OCI-LY1 (cell line): Measurements from ENCODE around the gene GRIN3B.

Source experiments
- H2AFZ ChIP-seq: fragments of 200-600 bp; sonication (generic), shearing (Covaris generic); 2 replicates; pipeline ENCODE4 v1.6.0; 2014; ENCODE audit warnings: antibody characterized with exemption, mild to moderate bottlenecking, low read length
- H3F3A ChIP-seq: fragments of 200-600 bp; sonication (generic), shearing (Covaris generic); 2 replicates; pipeline ENCODE4 v1.6.0; 2014; ENCODE audit warnings: mild to moderate bottlenecking, antibody characterized with exemption, low read length, moderate library complexity; ENCODE audit not compliant: insufficient read depth
- H3K27ac ChIP-seq: fragments of 200-600 bp; sonication (generic); 2 replicates; pipeline ENCODE4 v1.5.1; 2014; ENCODE audit warnings: low read length, mixed run types, mild to moderate bottlenecking, low read depth; ENCODE audit not compliant: poor library complexity, severe bottlenecking
- H3K27me3 ChIP-seq: fragments of 200-600 bp; sonication (generic); 2 replicates; pipeline ENCODE4 v1.6.0; 2014; ENCODE audit warnings: antibody characterized with exemption, mild to moderate bottlenecking, low read length, moderate library complexity; ENCODE audit not compliant: insufficient read depth
- H3K36me3 ChIP-seq: fragments of 200-600 bp; sonication (generic); 2 replicates; pipeline ENCODE4 v1.6.1; 2014; ENCODE audit warnings: mild to moderate bottlenecking, antibody characterized with exemption, low read length, moderate library complexity, mixed read lengths; ENCODE audit not compliant: insufficient read depth
- H3K4me1 ChIP-seq: fragments of 200-600 bp; sonication (generic); 2 replicates; pipeline ENCODE4 v1.5.1; 2014; ENCODE audit warnings: mild to moderate bottlenecking, low read length, moderate library complexity; ENCODE audit not compliant: insufficient read depth, severe bottlenecking
- H3K4me2 ChIP-seq: fragments of 200-600 bp; sonication (generic), shearing (Covaris generic); 2 replicates; pipeline ENCODE4 v1.6.1; 2014; ENCODE audit warnings: low read length
- H3K4me3 ChIP-seq: fragments of 200-600 bp; sonication (generic); 2 replicates; pipeline ENCODE4 v1.5.1; 2014; ENCODE audit warnings: low read length, low read depth, mild to moderate bottlenecking, mixed read lengths; ENCODE audit not compliant: poor library complexity, severe bottlenecking
- H3K79me2 ChIP-seq: fragments of 200-600 bp; shearing (Covaris generic); 2 replicates; pipeline ENCODE4 v1.6.1; 2016; ENCODE audit warnings: mixed run types, low read length, mixed read lengths; ENCODE audit not compliant: insufficient read depth
- H3K9ac ChIP-seq: fragments of 200-600 bp; sonication (generic), shearing (Covaris generic); 2 replicates; pipeline ENCODE4 v1.6.1; 2014; ENCODE audit warnings: mild to moderate bottlenecking, low read length, mixed read lengths
- H3K9me2 ChIP-seq: fragments of 200-600 bp; sonication (generic), shearing (Covaris generic); 2 replicates; pipeline ENCODE4 v1.6.1; 2014; ENCODE audit warnings: low read depth, mild to moderate bottlenecking, low read length, mixed read lengths
- H3K9me3 ChIP-seq: fragments of 200-600 bp; shearing (Covaris generic); 2 replicates; pipeline ENCODE4 v1.6.1; 2014; ENCODE audit warnings: low read length, mixed read lengths
- H4K20me1 ChIP-seq: fragments of 200-600 bp; sonication (generic), shearing (Covaris generic); 2 replicates; pipeline ENCODE4 v1.6.0; 2016; ENCODE audit warnings: mild to moderate bottlenecking, low read length; ENCODE audit not compliant: insufficient read depth
- CTCF ChIP-seq: fragments of 200-600 bp; sonication (generic), shearing (Covaris generic); IDR thresholded peaks from 2 replicates; pipeline ENCODE4 v1.5.1; 2017; ENCODE audit warnings: mild to moderate bottlenecking, antibody characterized with exemption, low read length, moderate library complexity, mixed read lengths
- EZH2 ChIP-seq: fragments of 200-600 bp; sonication (generic), shearing (Covaris generic); IDR thresholded peaks from 2 replicates; pipeline ENCODE4 v1.8.0; 2017; ENCODE audit warnings: borderline replicate concordance, mixed run types, mild to moderate bottlenecking, antibody characterized with exemption, low read length, moderate library complexity, mixed read lengths

The GRIN3B gene

GRCh38 chr19:993831-994393 is 6.3 kb upstream of the GRIN3B start:
- Histone ChIP-seq H3K27me3 (no peaks in the 10 kb centered on the region; the same call in 1 of the 2 replicates), H3K36me3 (peaks cover 28% of the 10 kb centered on the region), H3K9me3 (no peaks in the 10 kb centered on the region), H3K79me2 (no peaks in the 10 kb centered on the region), H3K4me3 (no peak overlapping the region), H3K27ac (no peak overlapping the region), H3F3A (no peaks in the 10 kb centered on the region), H3K4me1 (no peaks in the 10 kb centered on the region), H3K9ac (no peak overlapping the region), H3K9me2 (no peaks in the 10 kb centered on the region), H3K4me2 (no peak overlapping the region), H4K20me1 (no peaks in the 10 kb centered on the region), H2AFZ (no peak overlapping the region)
- TF ChIP-seq CTCF (no peak), EZH2 (no peak)

- Histone ChIP-seq H3F3A (no peaks in the 10 kb centered on the region), H3K27me3 (no peaks in the 10 kb centered on the region; the same call in 1 of the 2 replicates), H3K9me3 (no peaks in the 10 kb centered on the region), H3K9me2 (no peaks in the 10 kb centered on the region), H3K4me1 (no peaks in the 10 kb centered on the region), H3K4me2 (no peak overlapping the region), H3K4me3 (no peak overlapping the region), H3K9ac (no peak overlapping the region), H3K27ac (no peak overlapping the region), H2AFZ (no peak overlapping the region), H3K36me3 (peaks cover 28% of the 10 kb centered on the region), H3K79me2 (no peaks in the 10 kb centered on the region), H4K20me1 (no peaks in the 10 kb centered on the region)
- TF ChIP-seq EZH2 (no peak), CTCF (no peak)
Measured at GRCh38 chr19:994516-994915, 5.7 kb upstream of the GRIN3B start.

- Histone ChIP-seq H2AFZ (no peak overlapping the region), H3K9ac (no peak overlapping the region)
Measured at GRCh38 chr19:995051-995827, 5.0 kb upstream of the GRIN3B start.

More at GRCh38 chr19:995051-995827, 5.0 kb upstream of the GRIN3B start:
- Histone ChIP-seq H3K36me3 (peaks cover 25% of the 10 kb centered on the region), H3K79me2 (no peaks in the 10 kb centered on the region), H3K9me3 (no peaks in the 10 kb centered on the region), H3K27me3 (no peaks in the 10 kb centered on the region; the same call in 1 of the 2 replicates), H3K9me2 (no peaks in the 10 kb centered on the region), H3K4me1 (no peaks in the 10 kb centered on the region), H4K20me1 (no peaks in the 10 kb centered on the region), H3K4me2 (no peak overlapping the region), H3F3A (no peaks in the 10 kb centered on the region), H3K4me3 (no peak overlapping the region), H3K27ac (no peak overlapping the region)
- TF ChIP-seq EZH2 = no peak
- no peak for TF ChIP-seq CTCF
